Measurements from ENCODE around the gene TRERF1.

- TF ChIP-seq CTCF (tag by site-specific recombination; IDR thresholded peaks at IDR 0.05), result no peak
- TF ChIP-seq MEIS1 (CRISPR knock-in tag; IDR thresholded peaks at IDR 0.05; ENCODE audit: borderline replicate concordance), result no peak
- TF ChIP-seq ZNF23 (tag by site-specific recombination; IDR thresholded peaks at IDR 0.05; ENCODE audit: borderline replicate concordance), result no peak
- no peak for TF ChIP-seq ZNF324 (tag by site-specific recombination; IDR thresholded peaks at IDR 0.05)
- TF ChIP-seq ZIC2 (tag by site-specific recombination; IDR thresholded peaks at IDR 0.05), result no peak
- no peak for TF ChIP-seq TCF7L2 (IDR thresholded peaks at IDR 0.05; ENCODE audit: borderline replicate concordance, low read depth, low read length)
- TF ChIP-seq TRIM28 (IDR thresholded peaks at IDR 0.05; ENCODE audit: borderline replicate concordance, low read length), result no peak
- no peak for TF ChIP-seq ZNF555 (tag by site-specific recombination; conservative IDR thresholded peaks at IDR 0.05)
- no peak for TF ChIP-seq KLF16 (tag by site-specific recombination; IDR thresholded peaks at IDR 0.05)
- TF ChIP-seq ZNF660 (tag by site-specific recombination; IDR thresholded peaks at IDR 0.05), result no peak
- no peak for TF ChIP-seq ZSCAN4 (tag by site-specific recombination; IDR thresholded peaks at IDR 0.05)
- no peak for TF ChIP-seq SALL2 (tag by site-specific recombination; IDR thresholded peaks at IDR 0.05; ENCODE audit: borderline replicate concordance)
- no peak for TF ChIP-seq ZNF175 (tag by site-specific recombination; IDR thresholded peaks at IDR 0.05)
Measured at GRCh38 chr6:42372699-42373098, 79.0 kb downstream of the TRERF1 start.
